K562 (cell line): ENCODE results near the gene BASP1. TPM values are rescaled to one million over a fixed set of nuclear protein-coding genes. Genes with fewer than 3 reads are reported as not detected.

Experiments used
- ATAC-seq: fragments of 200-7000 bp; cut with Tn5 transposase; 3 replicates; pipeline ENCODE4 v1.9.1; 2020; ENCODE audit warnings: moderate library complexity
- BruUV-seq: library from RNA; stranded (reverse); fragments of 400-500 nt; replicated peaks from 2 replicates; lab custom pipeline; 2021; lab: Mats Ljungman, UMichigan
- CTCF ChIA-PET: fragments of 300-600 bp; formaldehyde crosslinking; extraction: SDS; loops from one replicate; lab custom pipeline; 2021; ENCODE audit warnings: low intra/inter-chr PET ratio; lab: Yijun Ruan, JAX
- POLR2A ChIA-PET: fragments of 300-600, 350-650 bp; sonication (Branson Sonifier 250); formaldehyde crosslinking; extraction: SDS; loops from one replicate; lab custom pipeline; 2021; ENCODE audit warnings: antibody characterized with exemption, inconsistent platforms; lab: Yijun Ruan, JAX
- DNase-seq, 4 experiments: peaks; one replicate each; pipeline versions ENCODE4 v3.0.0 to v3.0.0-alpha.2; 2011 to 2018; ENCODE audit warnings: low spot score in 3 of 4, mixed read lengths in 3 of 4; ENCODE audit errors: extremely low read depth in 1 of 4
- FAIRE-seq: peaks from 2 replicates; lab custom pipeline; 2011; peaks lifted over from hg19 to GRCh38; lab: Jason Lieb, UNC
- H2AFZ ChIP-seq: 2 replicates; pipeline ENCODE4 v1.6.0; 2011; ENCODE audit warnings: low read depth, low read length, control low read depth, inconsistent platforms
- H3K27ac ChIP-seq: fragments of 200-600 bp; 3 replicates; pipeline ENCODE4 v1.8.0; 2011; ENCODE audit warnings: low read depth, mild to moderate bottlenecking, control low read depth, inconsistent platforms, low read length, moderate library complexity, mixed read lengths; ENCODE audit errors: extremely low read depth
- H3K27me3 ChIP-seq, 2 experiments: fragments of 300-600 bp in 1 of 2; 2 replicates in 1 of 2; 3 replicates in 1 of 2; pipeline versions ENCODE4 v1.6.0 to v1.8.0; 2011; ENCODE audit warnings: inconsistent platforms in 2 of 2, low read length in 2 of 2, mild to moderate bottlenecking in 1 of 2, mixed read lengths in 1 of 2, moderate library complexity in 1 of 2; ENCODE audit not compliant: control insufficient read depth in 2 of 2, insufficient read depth in 2 of 2
- H3K36me3 ChIP-seq: fragments of 300-600 bp; 3 replicates; pipeline ENCODE4 v1.8.0; 2011; ENCODE audit warnings: mild to moderate bottlenecking, low read length, inconsistent platforms; ENCODE audit not compliant: control insufficient read depth, insufficient read depth
- H3K4me1 ChIP-seq, 2 experiments: fragments of 200-600 bp in 1 of 2; replicated peaks in 1 of 2; 2 replicates in 1 of 2; 3 replicates in 1 of 2; pipeline versions ENCODE4 v1.5.1 to v1.8.0; 2011; ENCODE audit warnings: inconsistent platforms in 2 of 2, low read length in 2 of 2, mild to moderate bottlenecking in 1 of 2, mixed read lengths in 1 of 2, moderate library complexity in 1 of 2; ENCODE audit not compliant: control insufficient read depth in 2 of 2, insufficient read depth in 2 of 2
- H3K4me2 ChIP-seq: 2 replicates; pipeline ENCODE4 v1.6.1; 2011; ENCODE audit warnings: low read length, control low read depth, inconsistent platforms, mixed read lengths; ENCODE audit not compliant: insufficient read depth
- H3K4me3 ChIP-seq: fragments of 200-600 bp; sonication (generic), shearing (Covaris generic); 2 replicates; pipeline ENCODE4 v1.5.1; 2016; ENCODE audit warnings: control low read depth, inconsistent platforms
- H3K79me2 ChIP-seq: fragments of 200-600 bp; 3 replicates; pipeline ENCODE4 v1.8.0; 2011; ENCODE audit warnings: low read length, inconsistent platforms; ENCODE audit not compliant: control insufficient read depth, insufficient read depth
- H3K9ac ChIP-seq, 2 experiments: 2 replicates each; pipeline versions ENCODE4 v1.6.0 to v1.6.1; 2011; ENCODE audit warnings: low read depth in 2 of 2, low read length in 2 of 2, control low read depth in 1 of 2, inconsistent platforms in 1 of 2, mild to moderate bottlenecking in 1 of 2, mixed read lengths in 1 of 2; ENCODE audit not compliant: insufficient read depth in 1 of 2
- H3K9me1 ChIP-seq: one replicate; pipeline ENCODE4 v1.6.0; 2011; ENCODE audit warnings: inconsistent platforms, mild to moderate bottlenecking, low read length, moderate library complexity; ENCODE audit not compliant: control insufficient read depth, insufficient read depth
- H3K9me3 ChIP-seq: replicated peaks from 2 replicates; pipeline ENCODE4 v1.5.1; 2011; ENCODE audit warnings: low read depth, low read length, inconsistent platforms; ENCODE audit not compliant: control insufficient read depth, insufficient read depth
- H4K20me1 ChIP-seq: replicated peaks from 2 replicates; pipeline ENCODE4 v1.6.1; 2011; ENCODE audit warnings: low read length, inconsistent platforms, mixed read lengths; ENCODE audit not compliant: control insufficient read depth, insufficient read depth
- HMG20A ChIP-seq: fragments of 450-650 bp; formaldehyde crosslinking; conservative IDR thresholded peaks from 2 replicates; pipeline ENCODE4 v1.4.0; 2020; ENCODE audit warnings: mild to moderate bottlenecking, mixed read lengths
- NRF1 ChIP-seq, 2 experiments: fragments of 450-650 bp; IDR thresholded peaks in 1 of 2; conservative IDR thresholded peaks in 1 of 2; 2 replicates each; pipeline ENCODE4 v1.6.1; 2014; ENCODE audit warnings: mild to moderate bottlenecking in 2 of 2
- SAFB ChIP-seq: fragments of 200-400 bp; formaldehyde crosslinking; IDR thresholded peaks from 2 replicates; pipeline ENCODE4 v1.6.1; 2017; ENCODE audit warnings: low read depth, low read length, borderline replicate concordance
- ZFP1 ChIP-seq: fragments of 450-650 bp; formaldehyde crosslinking; IDR thresholded peaks from 2 replicates; pipeline ENCODE4 v1.4.0; 2020; ENCODE audit warnings: mild to moderate bottlenecking, mixed read lengths
- ZNF12 ChIP-seq: sonication (generic); formaldehyde crosslinking; IDR thresholded peaks from 2 replicates; pipeline ENCODE4 v1.4.0; 2020; ENCODE audit warnings: mild to moderate bottlenecking, missing genetic modification reagents
- ZNF408 ChIP-seq: fragments of 250-450 bp; sonication (Bioruptor Pico); IDR thresholded peaks from 2 replicates; pipeline ENCODE4 v1.4.0; 2020; ENCODE audit warnings: low read depth, mild to moderate bottlenecking, moderate library complexity
- WGBS: fragments of 100-300 bp; shearing (Covaris generic); methylation state at CpG from one replicate; pipeline ENCODE4 v1.1.6; 2016; ENCODE audit warnings: low coverage, mixed read lengths; ENCODE audit not compliant: insufficient coverage; ENCODE audit errors: missing lambda C conversion rate; 5-methylcytosine and 5-hydroxymethylcytosine counted together
- in situ Hi-C: fragments of 300-500 bp; cut with MboI; formaldehyde crosslinking; loops from 4 replicates; pipeline ENCODE4 v1.15.0; 2018; ENCODE audit warnings: inconsistent platforms, mixed read lengths
- intact Hi-C: fragments of 100-400 bp; cut with micrococcal nuclease; formaldehyde crosslinking; loops from 2 replicates; pipeline ENCODE4 v1.14.2; 2022
- polyA plus RNA-seq, 8 experiments: library from polyadenylated mRNA; depleted of rRNA in 4 of 8; stranded (reverse) in 5 of 8; unstranded in 3 of 8; fragments of >200 nt; fragmentation: Nextera tagmentation in 2 of 8; fragmentation: Illumina TruSeq in 1 of 8; extraction: Ambion mirVana in 2 of 8; extraction: Trizol in 1 of 8; gene quantifications; 2 replicates each; pipeline versions ENCODE4 v1.2.1 to v1.2.3, GENCODE V29; 2011 to 2014; ENCODE audit warnings: inconsistent platforms in 1 of 8, missing spikeins in 1 of 8
- total RNA-seq, 7 experiments: library from RNA; depleted of rRNA in 6 of 7; stranded (reverse); fragments of >200 nt in 6 of 7; fragmentation: Illumina TruSeq in 2 of 7; extraction: Trizol in 2 of 7; gene quantifications; 2 replicates each; pipeline versions ENCODE4 v1.2.1 to v1.2.3, GENCODE V29; 2011 to 2021; ENCODE audit warnings: low replicate concordance in 1 of 7
- TF ChIP-seq, protein P1 (sequence below): sonication (generic); formaldehyde crosslinking; IDR thresholded peaks from 2 replicates; pipeline ENCODE4 v1.8.1; 2023; ENCODE audit warnings: mild to moderate bottlenecking, missing genetic modification reagents
- TF ChIP-seq, protein P2 (sequence below): fragments of 450-650 bp; formaldehyde crosslinking; IDR thresholded peaks from 2 replicates; pipeline ENCODE4 v1.4.0; 2022; ENCODE audit warnings: missing genetic modification characterization
- TF ChIP-seq, protein P3 (sequence below): sonication (generic); formaldehyde crosslinking; IDR thresholded peaks from 2 replicates; pipeline ENCODE4 v1.8.1; 2022; ENCODE audit warnings: missing genetic modification reagents
- TF ChIP-seq, protein P4 (sequence below): IDR thresholded peaks from 3 replicates; pipeline ENCODE4 v1.6.1; 2011; ENCODE audit warnings: borderline replicate concordance, mild to moderate bottlenecking, moderate library complexity; ENCODE audit not compliant: insufficient read length; ENCODE audit errors: extremely low read depth
- TF ChIP-seq, protein P5 (sequence below): fragments of 250-450 bp; sonication (Bioruptor Pico); IDR thresholded peaks from 2 replicates; pipeline ENCODE4 v1.8.0; 2022; ENCODE audit warnings: moderate library complexity, mild to moderate bottlenecking, inconsistent platforms

Gene BASP1
- total and polyA plus RNA-seq, 9 of the 15 experiments (the other 6 are each of a cell fraction or from before 2014, with no cell fraction given) = 0.22 TPM; not detected in 8

DNA sequence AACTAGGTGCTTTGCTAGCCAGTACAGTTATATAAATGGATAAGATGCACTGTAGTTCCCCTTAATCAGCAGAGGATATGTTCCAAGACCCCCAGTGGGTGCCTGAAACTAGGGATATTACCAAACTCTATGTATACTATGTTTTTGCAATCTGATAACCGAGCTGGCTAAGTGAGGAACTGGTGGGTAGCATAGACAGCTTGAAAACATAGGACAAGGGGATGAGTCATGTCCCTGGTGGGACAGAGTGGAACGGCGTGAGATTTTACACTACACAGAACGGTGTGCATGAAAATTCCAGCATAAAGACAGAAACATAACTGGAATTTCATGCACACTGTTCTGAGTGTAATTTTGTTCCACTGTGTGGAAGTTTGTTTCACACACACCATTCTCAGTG, 86.9 kb downstream of the BASP1 start:
- POLR2A ChIA-PET = no interaction called here
- 4% methylated on average over 4 of the region's 4 CpGs for WGBS
- TF ChIP-seq ZFP1 = no peak
- TF ChIP-seq SAFB = no peak
- TF ChIP-seq NRF1 (conservative IDR thresholded peaks at IDR 0.05 in 1 of 2, IDR thresholded peaks at IDR 0.05 in 1 of 2) = no peak
- no peak for TF ChIP-seq ZNF12
- TF ChIP-seq HMG20A = no peak
- TF ChIP-seq, protein P1, sequence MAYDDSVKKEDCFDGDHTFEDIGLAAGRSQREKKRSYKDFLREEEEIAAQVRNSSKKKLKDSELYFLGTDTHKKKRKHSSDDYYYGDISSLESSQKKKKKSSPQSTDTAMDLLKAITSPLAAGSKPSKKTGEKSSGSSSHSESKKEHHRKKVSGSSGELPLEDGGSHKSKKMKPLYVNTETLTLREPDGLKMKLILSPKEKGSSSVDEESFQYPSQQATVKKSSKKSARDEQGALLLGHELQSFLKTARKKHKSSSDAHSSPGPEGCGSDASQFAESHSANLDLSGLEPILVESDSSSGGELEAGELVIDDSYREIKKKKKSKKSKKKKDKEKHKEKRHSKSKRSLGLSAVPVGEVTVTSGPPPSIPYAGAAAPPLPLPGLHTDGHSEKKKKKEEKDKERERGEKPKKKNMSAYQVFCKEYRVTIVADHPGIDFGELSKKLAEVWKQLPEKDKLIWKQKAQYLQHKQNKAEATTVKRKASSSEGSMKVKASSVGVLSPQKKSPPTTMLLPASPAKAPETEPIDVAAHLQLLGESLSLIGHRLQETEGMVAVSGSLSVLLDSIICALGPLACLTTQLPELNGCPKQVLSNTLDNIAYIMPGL (CRISPR knock-in tag) = no peak
- TF ChIP-seq, protein P2, sequence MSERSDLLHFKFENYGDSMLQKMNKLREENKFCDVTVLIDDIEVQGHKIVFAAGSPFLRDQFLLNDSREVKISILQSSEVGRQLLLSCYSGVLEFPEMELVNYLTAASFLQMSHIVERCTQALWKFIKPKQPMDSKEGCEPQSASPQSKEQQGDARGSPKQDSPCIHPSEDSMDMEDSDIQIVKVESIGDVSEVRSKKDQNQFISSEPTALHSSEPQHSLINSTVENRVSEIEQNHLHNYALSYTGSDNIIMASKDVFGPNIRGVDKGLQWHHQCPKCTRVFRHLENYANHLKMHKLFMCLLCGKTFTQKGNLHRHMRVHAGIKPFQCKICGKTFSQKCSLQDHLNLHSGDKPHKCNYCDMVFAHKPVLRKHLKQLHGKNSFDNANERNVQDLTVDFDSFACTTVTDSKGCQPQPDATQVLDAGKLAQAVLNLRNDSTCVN = no peak
- TF ChIP-seq, protein P3, sequence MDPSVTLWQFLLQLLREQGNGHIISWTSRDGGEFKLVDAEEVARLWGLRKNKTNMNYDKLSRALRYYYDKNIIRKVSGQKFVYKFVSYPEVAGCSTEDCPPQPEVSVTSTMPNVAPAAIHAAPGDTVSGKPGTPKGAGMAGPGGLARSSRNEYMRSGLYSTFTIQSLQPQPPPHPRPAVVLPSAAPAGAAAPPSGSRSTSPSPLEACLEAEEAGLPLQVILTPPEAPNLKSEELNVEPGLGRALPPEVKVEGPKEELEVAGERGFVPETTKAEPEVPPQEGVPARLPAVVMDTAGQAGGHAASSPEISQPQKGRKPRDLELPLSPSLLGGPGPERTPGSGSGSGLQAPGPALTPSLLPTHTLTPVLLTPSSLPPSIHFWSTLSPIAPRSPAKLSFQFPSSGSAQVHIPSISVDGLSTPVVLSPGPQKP (CRISPR knock-in tag) = no peak
- TF ChIP-seq, protein P4, sequence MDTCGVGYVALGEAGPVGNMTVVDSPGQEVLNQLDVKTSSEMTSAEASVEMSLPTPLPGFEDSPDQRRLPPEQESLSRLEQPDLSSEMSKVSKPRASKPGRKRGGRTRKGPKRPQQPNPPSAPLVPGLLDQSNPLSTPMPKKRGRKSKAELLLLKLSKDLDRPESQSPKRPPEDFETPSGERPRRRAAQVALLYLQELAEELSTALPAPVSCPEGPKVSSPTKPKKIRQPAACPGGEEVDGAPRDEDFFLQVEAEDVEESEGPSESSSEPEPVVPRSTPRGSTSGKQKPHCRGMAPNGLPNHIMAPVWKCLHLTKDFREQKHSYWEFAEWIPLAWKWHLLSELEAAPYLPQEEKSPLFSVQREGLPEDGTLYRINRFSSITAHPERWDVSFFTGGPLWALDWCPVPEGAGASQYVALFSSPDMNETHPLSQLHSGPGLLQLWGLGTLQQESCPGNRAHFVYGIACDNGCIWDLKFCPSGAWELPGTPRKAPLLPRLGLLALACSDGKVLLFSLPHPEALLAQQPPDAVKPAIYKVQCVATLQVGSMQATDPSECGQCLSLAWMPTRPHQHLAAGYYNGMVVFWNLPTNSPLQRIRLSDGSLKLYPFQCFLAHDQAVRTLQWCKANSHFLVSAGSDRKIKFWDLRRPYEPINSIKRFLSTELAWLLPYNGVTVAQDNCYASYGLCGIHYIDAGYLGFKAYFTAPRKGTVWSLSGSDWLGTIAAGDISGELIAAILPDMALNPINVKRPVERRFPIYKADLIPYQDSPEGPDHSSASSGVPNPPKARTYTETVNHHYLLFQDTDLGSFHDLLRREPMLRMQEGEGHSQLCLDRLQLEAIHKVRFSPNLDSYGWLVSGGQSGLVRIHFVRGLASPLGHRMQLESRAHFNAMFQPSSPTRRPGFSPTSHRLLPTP = no peak
- TF ChIP-seq ZNF408 = no peak
- TF ChIP-seq, protein P5, sequence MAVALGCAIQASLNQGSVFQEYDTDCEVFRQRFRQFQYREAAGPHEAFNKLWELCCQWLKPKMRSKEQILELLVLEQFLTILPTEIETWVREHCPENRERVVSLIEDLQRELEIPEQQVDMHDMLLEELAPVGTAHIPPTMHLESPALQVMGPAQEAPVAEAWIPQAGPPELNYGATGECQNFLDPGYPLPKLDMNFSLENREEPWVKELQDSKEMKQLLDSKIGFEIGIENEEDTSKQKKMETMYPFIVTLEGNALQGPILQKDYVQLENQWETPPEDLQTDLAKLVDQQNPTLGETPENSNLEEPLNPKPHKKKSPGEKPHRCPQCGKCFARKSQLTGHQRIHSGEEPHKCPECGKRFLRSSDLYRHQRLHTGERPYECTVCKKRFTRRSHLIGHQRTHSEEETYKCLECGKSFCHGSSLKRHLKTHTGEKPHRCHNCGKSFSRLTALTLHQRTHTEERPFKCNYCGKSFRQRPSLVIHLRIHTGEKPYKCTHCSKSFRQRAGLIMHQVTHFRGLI (CRISPR knock-in tag) = no peak

More for the DNA sequence above, 86.9 kb downstream of the BASP1 start:
- in situ Hi-C loops = no loop called here
- BruUV-seq = no TSS peak
- intact Hi-C loops = no loop called here
- Histone ChIP-seq H3K4me1 (peaks cover 0 to 5% of the 10 kb centered on the region in 2 experiments; a peak in 1 of 5 replicates), H3K9me1 (no peaks in the 10 kb centered on the region), H3K9me3 (no peaks in the 10 kb centered on the region), H3K9ac (no peak overlapping the region), H2AFZ (no peak overlapping the region), H3K27ac (no peak overlapping the region), H3K27me3 (0 out of 5 replicates have a peak, but pooled peaks cover 0 to 6% of the 10 kb centered on the region in 2 experiments), H3K4me3 (no peak overlapping the region), H3K36me3 (no peaks in the 10 kb centered on the region), H3K4me2 (no peak overlapping the region), H4K20me1 (no peaks in the 10 kb centered on the region), H3K79me2 (no peaks in the 10 kb centered on the region)
- ATAC-seq (no peak), DNase-seq (no peak), FAIRE-seq (no peak)
- CTCF ChIA-PET = no interaction called here
